DND-41 (cell line): ENCODE data around the gene HTR1A.

Experiments used
- EZH2 ChIP-seq: IDR thresholded peaks from 3 replicates; pipeline ENCODE4 v1.6.1; 2012; ENCODE audit warnings: borderline replicate concordance, low read depth, mild to moderate bottlenecking, moderate library complexity, low read length, inconsistent platforms; ENCODE audit not compliant: severe bottlenecking
- TF ChIP-seq, protein P1 (sequence below): IDR thresholded peaks from 2 replicates; pipeline ENCODE4 v1.5.1; 2012; ENCODE audit warnings: borderline replicate concordance, low read length, moderate library complexity, mild to moderate bottlenecking; ENCODE audit not compliant: poor library complexity, severe bottlenecking; ENCODE audit errors: extremely low read depth

DNA sequence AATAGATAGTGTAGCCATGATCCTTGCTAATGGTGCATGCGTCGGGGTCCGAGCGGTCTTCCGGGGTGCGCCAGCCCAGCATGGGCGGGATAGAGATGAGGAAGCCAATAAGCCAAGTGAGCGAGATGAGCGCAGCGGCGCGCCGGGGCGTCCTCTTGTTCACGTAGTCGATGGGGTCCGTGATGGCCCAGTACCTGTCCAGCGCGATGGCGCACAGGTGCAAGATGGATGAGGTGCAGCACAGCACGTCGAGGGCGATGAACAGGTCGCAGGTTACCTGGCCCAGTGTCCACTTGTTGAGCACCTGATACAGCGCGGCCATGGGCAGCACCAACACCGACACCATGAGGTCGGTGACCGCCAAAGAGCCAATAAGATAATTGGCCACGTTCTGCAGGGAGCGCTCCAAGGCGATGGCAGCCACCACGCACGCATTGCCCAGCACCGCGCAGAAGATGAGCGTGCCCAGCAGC, 1.1 kb downstream of the HTR1A start:
- no peak for TF ChIP-seq EZH2
- TF ChIP-seq, protein P1, sequence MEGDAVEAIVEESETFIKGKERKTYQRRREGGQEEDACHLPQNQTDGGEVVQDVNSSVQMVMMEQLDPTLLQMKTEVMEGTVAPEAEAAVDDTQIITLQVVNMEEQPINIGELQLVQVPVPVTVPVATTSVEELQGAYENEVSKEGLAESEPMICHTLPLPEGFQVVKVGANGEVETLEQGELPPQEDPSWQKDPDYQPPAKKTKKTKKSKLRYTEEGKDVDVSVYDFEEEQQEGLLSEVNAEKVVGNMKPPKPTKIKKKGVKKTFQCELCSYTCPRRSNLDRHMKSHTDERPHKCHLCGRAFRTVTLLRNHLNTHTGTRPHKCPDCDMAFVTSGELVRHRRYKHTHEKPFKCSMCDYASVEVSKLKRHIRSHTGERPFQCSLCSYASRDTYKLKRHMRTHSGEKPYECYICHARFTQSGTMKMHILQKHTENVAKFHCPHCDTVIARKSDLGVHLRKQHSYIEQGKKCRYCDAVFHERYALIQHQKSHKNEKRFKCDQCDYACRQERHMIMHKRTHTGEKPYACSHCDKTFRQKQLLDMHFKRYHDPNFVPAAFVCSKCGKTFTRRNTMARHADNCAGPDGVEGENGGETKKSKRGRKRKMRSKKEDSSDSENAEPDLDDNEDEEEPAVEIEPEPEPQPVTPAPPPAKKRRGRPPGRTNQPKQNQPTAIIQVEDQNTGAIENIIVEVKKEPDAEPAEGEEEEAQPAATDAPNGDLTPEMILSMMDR = no peak
